SK-N-MC (cell line): ENCODE measurements around the gene UGT1A6.

ENCODE experiments used
- EZH2 ChIP-seq: fragments of 200-600 bp; sonication (generic); IDR thresholded peaks from one replicate; pipeline ENCODE4 v1.6.1; 2017; ENCODE audit warnings: antibody characterized with exemption
- POLR2AphosphoS5 ChIP-seq: IDR thresholded peaks from 2 replicates; pipeline ENCODE4 v1.6.1; 2012; ENCODE audit warnings: mild to moderate bottlenecking, low read depth, low read length, borderline replicate concordance

- TF ChIP-seq EZH2: no peak
- TF ChIP-seq POLR2AphosphoS5: no peak
Observed at GRCh38 chr2:233795735-233796171, 103.1 kb downstream of the UGT1A6 start.
